Bronchial epithelial cell (primary cell): Measurements from ENCODE around the gene GDPD2. TPM values are rescaled to one million over a fixed set of nuclear protein-coding genes. Genes with fewer than 3 reads are reported as not detected.
"Not testable (repeated sequence)": the region's sequence is repeated elsewhere in the genome, so short reads cannot be mapped to it uniquely, and the experiment has no call there.

Experiments used
- DNase-seq: peaks from one replicate; pipeline ENCODE4 v3.0.0-alpha.2; 2010; ENCODE audit warnings: low read depth
- FAIRE-seq: peaks from 2 replicates; lab custom pipeline; 2011; peaks lifted over from hg19 to GRCh38; lab: Jason Lieb, UNC
- H3K27me3 ChIP-seq: 2 replicates; pipeline ENCODE4 v1.5.1; 2011; ENCODE audit warnings: low read length; ENCODE audit not compliant: control insufficient read depth, insufficient read depth
- H3K36me3 ChIP-seq: 2 replicates; pipeline ENCODE4 v1.5.1; 2011; ENCODE audit warnings: low read length; ENCODE audit not compliant: control insufficient read depth, insufficient read depth
- H3K4me3 ChIP-seq: 2 replicates; pipeline ENCODE4 v1.5.1; 2011; ENCODE audit warnings: mild to moderate bottlenecking, low read depth, low read length, control low read depth
- CTCF ChIP-seq: IDR thresholded peaks from 2 replicates; pipeline ENCODE4 v1.5.1; 2011; ENCODE audit warnings: mild to moderate bottlenecking, moderate library complexity, low read length, control low read depth, inconsistent platforms; ENCODE audit not compliant: insufficient read depth, severe bottlenecking
- total RNA-seq: library from RNA; depleted of rRNA; stranded (reverse); fragments of >200 nt; gene quantifications from 2 replicates; pipeline ENCODE4 v1.2.1, GENCODE V29; 2014

The GDPD2 gene
- total RNA-seq, result 0.51 TPM in 1 of 2 replicates, not detected in the other

- no peaks in the 10 kb centered on the region for H3K27me3 ChIP-seq
- DNase-seq (peak; percentile 28), FAIRE-seq (no peak)
- no peak within 1 kb of the TSS for H3K4me3 ChIP-seq
- H3K36me3 ChIP-seq, result no peaks in the 10 kb centered on the region
- peak; percentile 48 for TF ChIP-seq CTCF
Observed at GRCh38 chrX:70422851-70423341, at the start of gene GDPD2. Gene GDPD2 (plus strand): TSS chrX:70423314. CDS start chrX:70424985, 1,671 bp downstream.

GRCh38 chrX:70386235-70386634 is 36.9 kb upstream of the GDPD2 start:
- no peak for DNase-seq
- no peaks in the 10 kb centered on the region for H3K27me3 ChIP-seq
- no peak overlapping the region for H3K4me3 ChIP-seq
- no peak for FAIRE-seq
- no peaks in the 10 kb centered on the region for H3K36me3 ChIP-seq
- no peak for TF ChIP-seq CTCF

- FAIRE-seq (no peak), DNase-seq (peak; percentile 70)
- no peaks in the 10 kb centered on the region for H3K27me3 ChIP-seq
- TF ChIP-seq CTCF, result no peak
- H3K4me3 ChIP-seq, result no peak overlapping the region
- H3K36me3 ChIP-seq, result no peaks in the 10 kb centered on the region
Observed at GRCh38 chrX:70398899-70399298, 24.2 kb upstream of the GDPD2 start.

GRCh38 chrX:70400181-70400580 is 22.9 kb upstream of the GDPD2 start:
- H3K36me3 ChIP-seq, DNase-seq, H3K4me3 ChIP-seq, H3K27me3 ChIP-seq, FAIRE-seq: not testable (repeated sequence)

GRCh38 chrX:70402721-70403120 is 20.4 kb upstream of the GDPD2 start:
- peak; percentile 73 for DNase-seq
- no peaks in the 10 kb centered on the region for H3K27me3 ChIP-seq
- TF ChIP-seq CTCF, result no peak
- no peak for FAIRE-seq
- H3K4me3 ChIP-seq, result no peak overlapping the region
- H3K36me3 ChIP-seq, result no peaks in the 10 kb centered on the region

- Histone ChIP-seq H3K36me3 (no peaks in the 10 kb centered on the region), H3K4me3 (no peak overlapping the region), H3K27me3 (no peaks in the 10 kb centered on the region)
- FAIRE-seq, result no peak
- no peak for TF ChIP-seq CTCF
- DNase-seq, result peak; percentile 10
Observed at GRCh38 chrX:70405003-70405402, 18.1 kb upstream of the GDPD2 start.
